A673 (cell line): ENCODE data around the gene CCL28. TPM values are rescaled to one million over a fixed set of nuclear protein-coding genes. Genes with fewer than 3 reads are reported as not detected.

Experiments used
- BruUV-seq: library from RNA; stranded (reverse); fragments of 400-500 nt; replicated peaks from 2 replicates; lab custom pipeline; 2021; lab: Mats Ljungman, UMichigan
- CTCF ChIA-PET: fragments of 300-600 bp; sonication (Branson Sonifier 250); formaldehyde crosslinking; loops from one replicate; lab custom pipeline; 2022; ENCODE audit warnings: antibody characterized with exemption; lab: Charles Lee
- POLR2A ChIA-PET: fragments of 300-600 bp; sonication (Branson Sonifier 250); formaldehyde crosslinking; loops from one replicate; lab custom pipeline; 2022; ENCODE audit warnings: antibody characterized with exemption; ENCODE audit not compliant: low non-redundant PET; lab: Charles Lee
- DNase-seq: peaks from one replicate; pipeline ENCODE4 v3.0.0-alpha.2; 2015; ENCODE audit warnings: low spot score
- H3K27ac ChIP-seq: fragments of 200-600 bp; sonication (generic); 2 replicates; pipeline ENCODE4 v1.5.1; 2016; ENCODE audit warnings: mixed run types, low read depth, mild to moderate bottlenecking, mixed read lengths, antibody characterized with exemption, low read length; ENCODE audit not compliant: poor library complexity, severe bottlenecking
- H3K27me3 ChIP-seq: fragments of 200-600 bp; sonication (generic); replicated peaks from 2 replicates; pipeline ENCODE4 v1.6.1; 2017; ENCODE audit warnings: mixed run types, low read depth, mild to moderate bottlenecking, mixed read lengths, antibody characterized with exemption, low read length; ENCODE audit not compliant: insufficient read depth, poor library complexity
- H3K36me3 ChIP-seq: fragments of 200-600 bp; sonication (generic); 2 replicates; pipeline ENCODE4 v1.6.1; 2016; ENCODE audit warnings: mixed run types, mild to moderate bottlenecking, mixed read lengths, antibody characterized with exemption, low read length; ENCODE audit not compliant: insufficient read depth, poor library complexity, severe bottlenecking
- H3K4me1 ChIP-seq: fragments of 200-600 bp; sonication (generic); 2 replicates; pipeline ENCODE4 v1.6.1; 2017; ENCODE audit warnings: mixed run types, mild to moderate bottlenecking, mixed read lengths, antibody characterized with exemption, low read length; ENCODE audit not compliant: insufficient read depth, poor library complexity, severe bottlenecking
- H3K4me3 ChIP-seq: fragments of 200-600 bp; sonication (generic); 2 replicates; pipeline ENCODE4 v1.5.1; 2016; ENCODE audit warnings: low read depth, mixed run types, mild to moderate bottlenecking, mixed read lengths, low read length; ENCODE audit not compliant: poor library complexity, severe bottlenecking
- H3K9me3 ChIP-seq: fragments of 200-600 bp; sonication (generic); 2 replicates; pipeline ENCODE4 v1.6.1; 2016; ENCODE audit warnings: mixed run types, low read depth, mild to moderate bottlenecking, mixed read lengths, antibody characterized with exemption, low read length; ENCODE audit not compliant: poor library complexity, severe bottlenecking
- EZH2 ChIP-seq: fragments of 200-600 bp; sonication (generic); IDR thresholded peaks from 2 replicates; pipeline ENCODE4 v1.6.1; 2017; ENCODE audit warnings: borderline replicate concordance, low read depth, mild to moderate bottlenecking, mixed read lengths, antibody characterized with exemption, low read length; ENCODE audit not compliant: poor library complexity, severe bottlenecking
- intact Hi-C: fragments of 100-400 bp; cut with micrococcal nuclease; formaldehyde crosslinking; loops from one replicate; pipeline ENCODE4 v1.10.0; 2022; ENCODE audit not compliant: unreplicated experiment
- total RNA-seq: library from RNA; stranded (reverse); gene quantifications from 2 replicates; pipeline ENCODE4 v1.2.3, GENCODE V29; 2021
- TF ChIP-seq, protein P1 (sequence below): fragments of 300-800, 200-600 bp; sonication (generic); conservative IDR thresholded peaks from 2 replicates; pipeline ENCODE4 v1.5.1; 2017; ENCODE audit warnings: low read depth, mild to moderate bottlenecking, antibody characterized with exemption, low read length, moderate library complexity, mixed read lengths

The CCL28 gene
- total RNA-seq, 1 experiment from 2014 or later: 0.32 TPM

DNA sequence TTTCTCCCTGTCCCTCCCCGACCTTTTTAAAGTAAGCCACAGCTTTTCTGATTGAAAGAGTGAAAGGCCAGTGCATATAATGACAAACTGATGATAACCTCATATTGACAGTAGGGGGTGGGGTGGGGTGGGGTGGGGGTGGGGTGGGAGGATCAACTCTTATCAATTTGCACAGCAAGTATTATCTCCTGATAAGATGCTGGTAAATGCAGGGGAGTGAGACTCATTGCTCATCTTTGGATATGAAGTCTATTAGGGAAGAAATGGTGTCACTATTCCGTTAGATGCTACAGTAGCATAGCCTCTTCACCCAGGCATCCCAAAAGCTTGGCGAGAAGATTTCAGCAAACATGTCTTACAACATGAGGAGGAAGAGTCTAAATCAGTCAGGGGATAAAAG is 60.1 kb downstream of the CCL28 start:
- intact Hi-C loops: no loop called here
- H3K27me3 ChIP-seq: no peaks in the 10 kb centered on the region
- no peaks in the 10 kb centered on the region for H3K4me1 ChIP-seq
- no peak overlapping the region for H3K4me3 ChIP-seq
- TF ChIP-seq, protein P1, sequence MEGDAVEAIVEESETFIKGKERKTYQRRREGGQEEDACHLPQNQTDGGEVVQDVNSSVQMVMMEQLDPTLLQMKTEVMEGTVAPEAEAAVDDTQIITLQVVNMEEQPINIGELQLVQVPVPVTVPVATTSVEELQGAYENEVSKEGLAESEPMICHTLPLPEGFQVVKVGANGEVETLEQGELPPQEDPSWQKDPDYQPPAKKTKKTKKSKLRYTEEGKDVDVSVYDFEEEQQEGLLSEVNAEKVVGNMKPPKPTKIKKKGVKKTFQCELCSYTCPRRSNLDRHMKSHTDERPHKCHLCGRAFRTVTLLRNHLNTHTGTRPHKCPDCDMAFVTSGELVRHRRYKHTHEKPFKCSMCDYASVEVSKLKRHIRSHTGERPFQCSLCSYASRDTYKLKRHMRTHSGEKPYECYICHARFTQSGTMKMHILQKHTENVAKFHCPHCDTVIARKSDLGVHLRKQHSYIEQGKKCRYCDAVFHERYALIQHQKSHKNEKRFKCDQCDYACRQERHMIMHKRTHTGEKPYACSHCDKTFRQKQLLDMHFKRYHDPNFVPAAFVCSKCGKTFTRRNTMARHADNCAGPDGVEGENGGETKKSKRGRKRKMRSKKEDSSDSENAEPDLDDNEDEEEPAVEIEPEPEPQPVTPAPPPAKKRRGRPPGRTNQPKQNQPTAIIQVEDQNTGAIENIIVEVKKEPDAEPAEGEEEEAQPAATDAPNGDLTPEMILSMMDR: no peak
- no peak for TF ChIP-seq EZH2
- BruUV-seq: no TSS peak
- no peak for DNase-seq
- CTCF ChIA-PET: no interaction called here
- no peaks in the 10 kb centered on the region for H3K9me3 ChIP-seq
- no peaks in the 10 kb centered on the region for H3K36me3 ChIP-seq
- POLR2A ChIA-PET: no interaction called here
- H3K27ac ChIP-seq: no peak overlapping the region

DNA sequence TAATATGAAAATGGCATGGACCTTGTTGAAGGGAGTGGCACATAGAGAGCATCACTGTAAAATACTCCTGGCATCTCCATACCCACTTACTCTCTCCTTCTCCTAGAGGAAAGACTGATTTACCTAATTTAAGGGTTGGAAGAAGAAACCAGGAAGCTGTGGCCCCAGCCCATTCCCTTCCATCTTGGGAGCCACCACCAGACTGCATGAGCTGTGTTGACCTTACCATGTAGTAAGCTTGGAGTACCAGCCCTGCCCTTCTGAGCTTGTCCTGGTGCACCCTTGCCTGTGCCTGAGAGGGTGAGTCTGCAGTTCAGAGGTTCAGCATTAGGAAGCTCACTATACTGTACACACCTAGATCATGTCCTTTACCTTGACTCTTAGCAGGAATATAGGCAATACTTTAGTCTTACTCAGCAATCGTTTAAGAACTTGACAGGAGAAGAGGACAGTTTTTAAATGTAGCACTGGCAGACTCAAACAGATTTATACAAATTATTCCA is 63.3 kb downstream of the CCL28 start:
- no peak overlapping the region for H3K4me3 ChIP-seq
- TF ChIP-seq, protein P1: no peak
- TF ChIP-seq EZH2: no peak
- intact Hi-C loops: no loop called here
- H3K27me3 ChIP-seq: no peaks in the 10 kb centered on the region
- H3K9me3 ChIP-seq: no peaks in the 10 kb centered on the region
- H3K27ac ChIP-seq: no peak overlapping the region
- CTCF ChIA-PET: no interaction called here
- BruUV-seq: no TSS peak
- no peaks in the 10 kb centered on the region for H3K4me1 ChIP-seq
- H3K36me3 ChIP-seq: no peaks in the 10 kb centered on the region
- POLR2A ChIA-PET: no interaction called here
- DNase-seq: no peak

DNA sequence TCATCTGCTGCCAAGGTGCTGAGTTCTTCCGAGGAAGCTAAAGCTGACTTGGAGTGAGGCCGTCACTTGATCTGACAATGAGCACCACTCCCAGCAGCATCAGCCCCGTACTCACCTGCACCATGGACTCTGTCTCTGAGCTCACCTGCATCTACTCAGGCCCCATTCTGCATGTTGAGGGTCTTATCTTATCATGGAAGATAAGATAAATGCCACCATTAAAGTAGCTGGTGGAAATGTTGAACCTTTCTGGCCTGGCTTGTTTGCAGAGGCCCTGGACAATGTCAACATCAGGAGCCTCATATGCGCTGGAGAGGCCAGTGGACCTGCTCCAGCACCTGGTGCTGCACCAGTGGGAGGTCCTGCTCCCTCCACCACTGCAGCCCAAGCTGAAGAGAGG is 64.0 kb downstream of the CCL28 start:
- Histone ChIP-seq H3K4me3 (no peak overlapping the region), H3K27me3 (no peaks in the 10 kb centered on the region), H3K27ac (no peak overlapping the region), H3K9me3 (no peaks in the 10 kb centered on the region), H3K36me3 (no peaks in the 10 kb centered on the region), H3K4me1 (no peaks in the 10 kb centered on the region)
- TF ChIP-seq, protein P1: no peak
- TF ChIP-seq EZH2: no peak
- ChIA-PET CTCF (no interaction called here), POLR2A (no interaction called here)
- BruUV-seq: no TSS peak
- intact Hi-C loops: no loop called here
- DNase-seq: no peak
